ENCODE data around the gene TAF12.
A peak's percentile ranks its signal among the peaks of the same experiment; 100 is the strongest.
"Not testable (repeated sequence)": the region's sequence is repeated elsewhere in the genome, so short reads cannot be mapped to it uniquely, and the experiment has no call there.

TAF12 gene

GRCh38 chr1:28581531-28582247, 61.2 kb downstream of the TAF12 start:
- DNase-seq (ENCODE audit: low spot score), result peak; percentile 93

GRCh38 chr1:28580722-28581530, 61.9 kb downstream of the TAF12 start:
- DNase-seq (ENCODE audit: low spot score), result peak; percentile 71

GRCh38 chr1:28579401-28579800, 63.5 kb downstream of the TAF12 start:
- DNase-seq (ENCODE audit: low spot score), result no peak

- DNase-seq (ENCODE audit: low spot score), result no peak
Observed at GRCh38 chr1:28578696-28579218, 64.1 kb downstream of the TAF12 start.

- DNase-seq (ENCODE audit: low spot score), result no peak
Observed at GRCh38 chr1:28577738-28578536, 64.9 kb downstream of the TAF12 start.

GRCh38 chr1:28577052-28577678, 65.7 kb downstream of the TAF12 start:
- no peak for DNase-seq (ENCODE audit: low spot score)

- DNase-seq (ENCODE audit: low spot score), result no peak
Observed at GRCh38 chr1:28573564-28573963, 69.3 kb downstream of the TAF12 start.

- not testable (repeated sequence) for DNase-seq (ENCODE audit: low spot score)
Observed at GRCh38 chr1:28572891-28573290, 70.0 kb downstream of the TAF12 start.

GRCh38 chr1:28571911-28572310, 71.0 kb downstream of the TAF12 start:
- DNase-seq (ENCODE audit: low spot score), result no peak

GRCh38 chr1:28566931-28567330, 75.9 kb downstream of the TAF12 start:
- DNase-seq (ENCODE audit: low spot score), result no peak

- no peak for DNase-seq (ENCODE audit: low spot score)
Observed at GRCh38 chr1:28565726-28566125, 77.1 kb downstream of the TAF12 start.

GRCh38 chr1:28565040-28565439, 77.8 kb downstream of the TAF12 start:
- no peak for DNase-seq (ENCODE audit: low spot score)

- DNase-seq (ENCODE audit: low spot score), result no peak
Observed at GRCh38 chr1:28564310-28564709, 78.6 kb downstream of the TAF12 start.

- no peak for DNase-seq (ENCODE audit: low spot score)
Observed at GRCh38 chr1:28560886-28561285, 82.0 kb downstream of the TAF12 start.
